HepG2 (cell line): ENCODE results near the gene IZUMO4. TPM values are rescaled to one million over a fixed set of nuclear protein-coding genes. Genes with fewer than 3 reads are reported as not detected.

Experiments used
- ATAC-seq: fragments of 200-7000 bp; cut with Tn5 transposase; 3 replicates; pipeline ENCODE4 v1.9.1; 2020; ENCODE audit warnings: mild to moderate bottlenecking, moderate library complexity
- BruUV-seq: library from RNA; stranded (reverse); fragments of 400-500 nt; replicated peaks from 2 replicates; lab custom pipeline; 2021; lab: Mats Ljungman, UMichigan
- CTCF ChIA-PET: fragments of 300-600 bp; formaldehyde crosslinking; extraction: SDS; loops from one replicate; lab custom pipeline; 2021; ENCODE audit warnings: low total read pairs, inconsistent platforms, low intra/inter-chr PET ratio; lab: Yijun Ruan, JAX
- POLR2A ChIA-PET: fragments of 350-600 bp; sonication (Branson Sonifier 250); formaldehyde crosslinking; loops from one replicate; lab custom pipeline; 2020; ENCODE audit warnings: antibody characterized with exemption, inconsistent platforms; lab: Yijun Ruan, JAX
- DNase-seq: peaks from one replicate; pipeline ENCODE4 v3.0.0-alpha.2; 2015; ENCODE audit warnings: low spot score
- FAIRE-seq: peaks from 3 replicates; lab custom pipeline; 2011; peaks lifted over from hg19 to GRCh38; lab: Jason Lieb, UNC
- H2AFZ ChIP-seq: one replicate; pipeline ENCODE4 v1.6.1; 2011; ENCODE audit warnings: low read length, inconsistent platforms
- H3K27ac ChIP-seq: fragments of 300-600 bp; 3 replicates; pipeline ENCODE4 v1.8.0; 2011; ENCODE audit warnings: mixed run types, mild to moderate bottlenecking, mixed read lengths, low read length, inconsistent platforms; ENCODE audit not compliant: insufficient read depth; ENCODE audit errors: extremely low read length
- H3K27me3 ChIP-seq, 2 experiments: fragments of 200-600 bp in 1 of 2; 2 replicates in 1 of 2; 3 replicates in 1 of 2; pipeline versions ENCODE4 v1.6.0 to v1.8.0; 2011; ENCODE audit warnings: low read length in 2 of 2, mild to moderate bottlenecking in 2 of 2, moderate library complexity in 2 of 2, inconsistent platforms in 1 of 2; ENCODE audit not compliant: insufficient read depth in 2 of 2, control insufficient read depth in 1 of 2
- H3K36me3 ChIP-seq, 2 experiments: fragments of 200-600 bp in 1 of 2; replicated peaks in 1 of 2; 2 replicates in 1 of 2; 3 replicates in 1 of 2; pipeline versions ENCODE4 v1.5.1 to v1.8.0; 2011; ENCODE audit warnings: low read length in 2 of 2, inconsistent platforms in 1 of 2; ENCODE audit not compliant: insufficient read depth in 2 of 2, control insufficient read depth in 1 of 2
- H3K4me1 ChIP-seq: 2 replicates; pipeline ENCODE4 v1.5.1; 2012; ENCODE audit warnings: low read length, inconsistent platforms; ENCODE audit not compliant: insufficient read depth
- H3K4me2 ChIP-seq: 2 replicates; pipeline ENCODE4 v1.6.0; 2011; ENCODE audit warnings: low read depth, low read length, inconsistent platforms
- H3K4me3 ChIP-seq, 3 experiments: fragments of 200-600 bp in 1 of 3; sonication (generic), shearing (Covaris generic) in 1 of 3; replicated peaks in 1 of 3; 2 replicates each; pipeline ENCODE4 v1.5.1; 2011 to 2016; ENCODE audit warnings: low read length in 3 of 3, inconsistent platforms in 2 of 3, low read depth in 2 of 3, mild to moderate bottlenecking in 2 of 3, control low read depth in 1 of 3, mixed read lengths in 1 of 3; ENCODE audit not compliant: insufficient read depth in 1 of 3
- H3K79me2 ChIP-seq: one replicate; pipeline ENCODE4 v1.6.1; 2011; ENCODE audit warnings: low read length, inconsistent platforms; ENCODE audit not compliant: insufficient read depth
- H3K9ac ChIP-seq: 2 replicates; pipeline ENCODE4 v1.6.0; 2011; ENCODE audit warnings: mild to moderate bottlenecking, low read depth, low read length, inconsistent platforms; ENCODE audit not compliant: insufficient read depth
- H3K9me3 ChIP-seq: 2 replicates; pipeline ENCODE4 v1.5.1; 2012; ENCODE audit warnings: mild to moderate bottlenecking, low read length
- H4K20me1 ChIP-seq: 2 replicates; pipeline ENCODE4 v1.6.0; 2011; ENCODE audit warnings: inconsistent platforms, mild to moderate bottlenecking, low read length, moderate library complexity; ENCODE audit not compliant: insufficient read depth
- FOXJ3 ChIP-seq: sonication (generic); formaldehyde crosslinking; IDR thresholded peaks from 2 replicates; pipeline ENCODE4 v1.4.0; 2020; ENCODE audit warnings: missing genetic modification reagents, mild to moderate bottlenecking, borderline replicate concordance
- KDM1A ChIP-seq: IDR thresholded peaks from 2 replicates; pipeline ENCODE4 v1.6.1; 2016; ENCODE audit warnings: missing compliant biosample characterization
- KDM3A ChIP-seq: IDR thresholded peaks from 2 replicates; pipeline ENCODE4 v1.6.1; 2018; ENCODE audit warnings: low read depth, missing compliant biosample characterization
- MAFK ChIP-seq, 2 experiments: IDR thresholded peaks in 1 of 2; conservative IDR thresholded peaks in 1 of 2; 2 replicates each; pipeline ENCODE4 v1.6.1; 2011; ENCODE audit warnings: improper control_type of control experiment in 2 of 2, low read length in 2 of 2
- NCOA1 ChIP-seq: sonication (generic); formaldehyde crosslinking; IDR thresholded peaks from 2 replicates; pipeline ENCODE4 v1.9.0; 2021; ENCODE audit warnings: missing genetic modification reagents
- SAFB2 ChIP-seq: sonication (generic); formaldehyde crosslinking; IDR thresholded peaks from 2 replicates; pipeline ENCODE4 v1.5.1; 2020; ENCODE audit warnings: missing genetic modification reagents, low read depth, mild to moderate bottlenecking, borderline replicate concordance
- SP5 ChIP-seq: IDR thresholded peaks from 2 replicates; pipeline ENCODE4 v1.6.1; 2016; ENCODE audit warnings: low read depth, borderline replicate concordance
- SUZ12 ChIP-seq: fragments of 150-350 bp; IDR thresholded peaks from 2 replicates; pipeline ENCODE4 v1.6.1; 2014; ENCODE audit warnings: low read depth, low read length
- ZNF121 ChIP-seq: sonication (generic); formaldehyde crosslinking; IDR thresholded peaks from 2 replicates; pipeline ENCODE4 v1.5.0; 2020; ENCODE audit warnings: mild to moderate bottlenecking, missing genetic modification reagents
- ZNF431 ChIP-seq: sonication (generic); formaldehyde crosslinking; IDR thresholded peaks from 2 replicates; pipeline ENCODE4 v1.9.0; 2022; ENCODE audit warnings: missing genetic modification reagents, low read depth, mild to moderate bottlenecking, borderline replicate concordance
- ZSCAN20 ChIP-seq: sonication (generic); formaldehyde crosslinking; IDR thresholded peaks from 2 replicates; pipeline ENCODE4 v1.4.0; 2020; ENCODE audit warnings: missing genetic modification reagents, mild to moderate bottlenecking, borderline replicate concordance
- WGBS: methylation state at CpG from one replicate; pipeline ENCODE4 v1.1.6; 2017; ENCODE audit warnings: low lambda C conversion rate; 5-methylcytosine and 5-hydroxymethylcytosine counted together
- in situ Hi-C: cut with HindIII; loops from 2 replicates; pipeline ENCODE4 v1.10.0; 2017; ENCODE audit warnings: low pct_unique_long_range_greater_than_20kb; ENCODE audit not compliant: extremely low pct_ligation_motif_present
- intact Hi-C: fragments of 100-400 bp; cut with micrococcal nuclease; formaldehyde crosslinking; loops from one replicate; pipeline ENCODE4 v1.10.0; 2022; ENCODE audit not compliant: unreplicated experiment
- polyA plus RNA-seq, 8 experiments: library from polyadenylated mRNA; depleted of rRNA in 3 of 8; stranded (reverse) in 7 of 8; unstranded in 1 of 8; fragments of >200 nt; fragmentation: Illumina TruSeq in 4 of 8; extraction: Trizol in 4 of 8; gene quantifications; 2 replicates each; pipeline versions ENCODE4 v1.2.1 to v1.2.3, GENCODE V29; 2011 to 2016; ENCODE audit warnings: low read depth in 4 of 8, missing spikeins in 1 of 8, mixed read lengths in 1 of 8; ENCODE audit not compliant: insufficient read depth in 1 of 8
- total RNA-seq, 5 experiments: library from RNA; depleted of rRNA; stranded (reverse); fragments of >200 nt; fragmentation: Illumina TruSeq; extraction: Trizol; gene quantifications; 2 replicates each; pipeline ENCODE4 v1.2.3, GENCODE V29; 2016; ENCODE audit warnings: low read depth in 1 of 5
- TF ChIP-seq, protein P1 (sequence below): sonication (generic); formaldehyde crosslinking; IDR thresholded peaks from 2 replicates; pipeline ENCODE4 v1.8.0; 2023; ENCODE audit warnings: mild to moderate bottlenecking, missing genetic modification reagents

IZUMO4 gene
- total and polyA plus RNA-seq, 2 of the 13 experiments (the other 11 are each of a cell fraction or from before 2014, with no cell fraction given), result 0.77 to 3.9 TPM

- in situ Hi-C loops (no loop called here), intact Hi-C loops (no loop called here)
- Histone ChIP-seq H3K9me3 (no peaks in the 10 kb centered on the region), H3K27me3 (no peaks in the 10 kb centered on the region), H3K27ac (no peak overlapping the region), H3K4me1 (0 out of 2 replicates have a peak, but pooled peaks cover 8% of the 10 kb centered on the region), H3K36me3 (peaks cover 14 to 26% of the 10 kb centered on the region in 2 experiments; a peak in 4 of 5 replicates), H4K20me1 (no peaks in the 10 kb centered on the region), H3K9ac (no peak overlapping the region), H2AFZ (no peak overlapping the region), H3K4me2 (no peak overlapping the region), H3K79me2 (no peaks in the 10 kb centered on the region), H3K4me3 (no peak overlapping the region)
- no peak for FAIRE-seq
- CTCF ChIA-PET, result no interaction called here
- 95% methylated on average over 6 of the region's 7 CpGs for WGBS
- ATAC-seq, result no peak
- TF ChIP-seq KDM1A (CRISPR knock-in tag), result no peak
- TF ChIP-seq ZNF431, result no peak
- no peak for TF ChIP-seq SP5 (CRISPR knock-in tag)
- no peak for TF ChIP-seq KDM3A
- no peak for TF ChIP-seq SUZ12
- no TSS peak for BruUV-seq
- POLR2A ChIA-PET, result no interaction called here
- no peak for DNase-seq
These were observed 19.3 kb upstream of the IZUMO4 start for GRCh38 chr19:2077398-2077797.

GRCh38 chr19:2077833-2078619, 18.7 kb upstream of the IZUMO4 start:
- ChIA-PET POLR2A (no interaction called here), CTCF (no interaction called here)
- intact Hi-C loops, result no loop called here
- no peak overlapping the region for H2AFZ ChIP-seq
- WGBS, result 98% methylated on average over 33 of the region's 44 CpGs
- no peak overlapping the region for H3K9ac ChIP-seq
- H3K79me2 ChIP-seq, result no peaks in the 10 kb centered on the region
- H3K27me3 ChIP-seq, result no peaks in the 10 kb centered on the region
- peaks cover 11 to 26% of the 10 kb centered on the region in 2 experiments; a peak in 4 of 5 replicates for H3K36me3 ChIP-seq
- TF ChIP-seq, protein P1, sequence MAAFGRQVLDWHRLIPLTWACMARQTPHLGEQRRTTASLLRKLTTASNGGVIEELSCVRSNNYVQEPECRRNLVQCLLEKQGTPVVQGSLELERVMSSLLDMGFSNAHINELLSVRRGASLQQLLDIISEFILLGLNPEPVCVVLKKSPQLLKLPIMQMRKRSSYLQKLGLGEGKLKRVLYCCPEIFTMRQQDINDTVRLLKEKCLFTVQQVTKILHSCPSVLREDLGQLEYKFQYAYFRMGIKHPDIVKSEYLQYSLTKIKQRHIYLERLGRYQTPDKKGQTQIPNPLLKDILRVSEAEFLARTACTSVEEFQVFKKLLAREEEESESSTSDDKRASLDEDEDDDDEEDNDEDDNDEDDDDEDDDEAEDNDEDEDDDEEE (CRISPR knock-in tag), result no peak
- no peak for TF ChIP-seq ZSCAN20 (CRISPR knock-in tag)
- no peak for TF ChIP-seq FOXJ3 (CRISPR knock-in tag)
- no peak for TF ChIP-seq SAFB2 (CRISPR knock-in tag)
- no peak for TF ChIP-seq MAFK (conservative IDR thresholded peaks at IDR 0.05 in 1 of 2, IDR thresholded peaks at IDR 0.05 in 1 of 2; ENCODE audit: low read length in 2 of 2)
- no peak for TF ChIP-seq NCOA1 (CRISPR knock-in tag)
- 0 out of 2 replicates have a peak, but pooled peaks have one; percentile 49 for TF ChIP-seq ZNF121 (CRISPR knock-in tag)
- TF ChIP-seq, all 625 proteins: peak for 1
- Histone ChIP-seq H3K4me3 (no peak overlapping the region), H3K4me1 (0 out of 2 replicates have a peak, but pooled peaks cover 8% of the 10 kb centered on the region), H3K9me3 (no peaks in the 10 kb centered on the region), H3K4me2 (no peak overlapping the region), H3K27ac (no peak overlapping the region), H4K20me1 (no peaks in the 10 kb centered on the region)
- DNase-seq (no peak), ATAC-seq (no peak), FAIRE-seq (no peak)
- in situ Hi-C loops, result no loop called here
- BruUV-seq, result no TSS peak
